HG02610 (cell line): ENCODE results near the gene NUP210.
A peak's percentile ranks its signal among the peaks of the same experiment; 100 is the strongest.
"Not testable (repeated sequence)": the region's sequence is repeated elsewhere in the genome, so short reads cannot be mapped to it uniquely, and the experiment has no call there.

ENCODE experiments used
- ATAC-seq: cut with Tn5 transposase; IDR thresholded peaks from one replicate; pipeline ENCODE4 v1.9.1; 2021; ENCODE audit warnings: mild to moderate bottlenecking, moderate library complexity; ENCODE audit not compliant: unreplicated experiment

NUP210 gene

GRCh38 chr3:13420045-13420830, at the start of gene NUP210:
Gene NUP210, minus strand, starts transcription at chr3:13420322. Its CDS starts 96 bp downstream, at chr3:13420226.
- ATAC-seq = peak; percentile 65

DNA sequence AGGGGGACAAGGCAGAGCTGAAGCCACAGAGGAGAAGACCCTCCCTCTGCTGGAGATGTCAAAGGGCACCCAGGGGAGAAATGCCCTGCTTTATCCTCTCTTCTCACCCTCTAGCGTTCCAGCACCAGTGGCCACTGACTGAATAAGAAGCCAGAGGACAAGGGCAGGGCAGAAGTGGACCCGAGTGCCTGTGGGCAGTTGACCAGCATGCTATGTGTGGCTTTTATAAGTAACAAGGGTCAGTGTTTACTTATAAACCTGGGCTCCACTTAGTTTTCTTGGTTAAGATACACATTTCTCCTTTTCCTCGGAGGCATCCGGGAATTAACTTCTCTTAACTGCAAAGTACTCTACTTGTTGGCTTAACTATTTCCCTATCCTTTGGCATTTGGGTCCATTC, 46.7 kb upstream of the NUP210 start:
- no peak for ATAC-seq

DNA sequence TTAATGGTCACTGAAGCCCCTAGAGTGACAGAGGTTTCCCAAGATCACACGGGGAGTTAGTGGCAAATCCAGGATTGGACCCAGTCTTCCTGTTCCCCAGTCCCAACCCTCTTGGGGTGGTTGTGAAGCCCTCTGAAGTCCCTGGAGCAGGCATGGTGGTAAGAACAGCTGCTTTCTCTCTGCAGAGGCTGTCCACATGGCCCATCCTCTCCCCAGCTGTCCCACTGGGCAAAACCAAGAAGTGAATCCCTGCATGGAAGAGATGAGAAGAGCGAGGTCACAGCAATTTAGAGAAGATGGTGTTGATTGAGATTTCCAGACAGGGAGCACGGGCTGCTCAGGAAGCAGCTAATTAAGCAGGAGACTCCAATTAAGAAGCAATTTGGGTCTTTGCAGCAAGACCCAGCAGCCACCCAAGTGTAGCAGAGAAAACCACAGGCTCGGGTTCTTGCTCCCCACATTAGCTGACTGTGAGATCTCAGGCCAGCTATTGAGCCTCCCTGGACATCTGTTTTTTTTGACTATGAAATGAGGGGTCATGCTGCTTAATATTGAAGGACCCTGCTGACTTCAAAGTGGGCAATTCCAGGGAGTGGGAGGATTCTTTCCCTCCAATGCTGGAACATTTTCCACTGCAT, 45.2 kb upstream of the NUP210 start:
- ATAC-seq = no peak

DNA sequence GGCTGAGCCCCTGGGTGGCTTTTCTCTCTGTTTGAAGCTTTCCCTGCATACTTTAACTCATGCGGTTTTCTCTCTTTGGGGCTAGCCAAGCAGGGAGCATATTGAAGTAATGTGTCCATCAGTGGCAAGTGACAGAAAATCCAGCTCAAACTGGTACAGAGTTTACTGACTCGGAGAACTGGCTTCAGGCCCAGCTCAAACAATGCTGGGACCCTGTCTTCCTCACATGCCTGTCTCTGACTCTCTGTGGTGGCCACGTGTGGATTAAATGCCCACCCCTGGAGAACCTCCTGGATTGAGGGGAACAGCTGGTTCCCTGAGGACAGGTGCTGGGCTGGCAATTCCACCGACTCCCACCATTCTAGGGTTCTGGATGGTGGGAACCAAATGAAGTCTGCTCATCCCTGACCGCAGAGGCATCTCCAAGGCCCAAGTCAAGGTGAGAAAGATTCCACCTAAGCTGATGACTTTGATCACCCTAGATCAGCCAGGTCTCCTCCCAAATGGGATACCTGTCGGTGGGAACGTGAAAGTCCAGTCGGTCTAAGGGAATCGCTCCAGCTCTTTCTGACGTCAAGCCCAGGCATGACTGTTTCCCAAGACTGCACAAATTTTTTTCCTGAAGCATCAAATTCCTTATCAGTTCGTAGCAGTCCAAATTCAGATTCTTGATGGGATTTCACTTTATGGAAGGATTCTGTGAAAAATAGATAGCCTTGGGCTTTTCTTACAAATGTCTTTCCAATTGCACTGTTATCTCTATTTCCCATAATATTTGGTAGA, 43.7 kb upstream of the NUP210 start:
- ATAC-seq = no peak

GRCh38 chr3:13462822-13463221, 42.7 kb upstream of the NUP210 start:
- ATAC-seq = no peak

- no peak for ATAC-seq
Observed at GRCh38 chr3:13462125-13462629, 42.1 kb upstream of the NUP210 start.

- no peak for ATAC-seq
Observed at GRCh38 chr3:13461169-13462124, 41.3 kb upstream of the NUP210 start.

- ATAC-seq = no peak
Observed at GRCh38 chr3:13460341-13460736, 40.2 kb upstream of the NUP210 start.

GRCh38 chr3:13459605-13460340, 39.7 kb upstream of the NUP210 start:
- ATAC-seq = no peak

DNA sequence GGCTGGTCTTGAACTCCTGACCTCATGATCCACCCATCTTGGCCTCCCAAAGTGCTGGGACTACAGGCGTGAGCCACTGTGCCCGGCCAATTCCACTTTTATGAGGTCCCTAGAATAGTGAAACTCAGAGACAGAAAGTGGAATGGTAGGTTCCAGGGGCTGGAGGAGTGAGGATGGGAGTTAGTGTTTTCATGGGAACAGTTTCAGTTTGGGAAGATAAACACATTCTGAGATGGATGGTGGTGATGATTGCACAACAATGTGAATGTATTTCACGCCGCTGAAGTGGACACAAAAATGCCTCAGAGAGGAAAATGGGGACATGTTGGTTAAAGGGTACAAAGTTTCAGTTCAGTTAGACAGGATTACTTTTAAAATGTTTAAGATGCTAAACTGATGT, 37.5 kb upstream of the NUP210 start:
- ATAC-seq = no peak

DNA sequence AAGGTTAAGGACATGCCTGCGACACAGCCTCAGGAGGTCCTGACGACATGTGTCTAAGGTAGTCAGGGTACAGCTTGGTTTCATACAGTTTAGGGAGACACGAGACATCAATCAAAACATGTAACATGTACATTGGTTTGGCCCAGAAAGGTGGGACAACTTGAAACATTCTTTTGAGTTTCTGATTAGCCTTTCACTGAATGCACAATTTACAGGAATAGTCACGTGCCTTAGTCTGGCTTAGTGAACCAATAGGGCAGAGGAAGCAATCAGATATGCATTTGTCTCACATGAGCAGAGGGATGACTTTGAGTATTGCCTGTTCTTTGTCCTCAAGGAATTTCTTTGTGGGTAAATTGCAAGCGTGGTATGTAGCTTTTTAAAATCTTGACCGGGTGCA, 35.5 kb upstream of the NUP210 start:
- ATAC-seq = no peak

GRCh38 chr3:13452490-13453335, 32.6 kb upstream of the NUP210 start:
- ATAC-seq = peak; percentile 28

DNA sequence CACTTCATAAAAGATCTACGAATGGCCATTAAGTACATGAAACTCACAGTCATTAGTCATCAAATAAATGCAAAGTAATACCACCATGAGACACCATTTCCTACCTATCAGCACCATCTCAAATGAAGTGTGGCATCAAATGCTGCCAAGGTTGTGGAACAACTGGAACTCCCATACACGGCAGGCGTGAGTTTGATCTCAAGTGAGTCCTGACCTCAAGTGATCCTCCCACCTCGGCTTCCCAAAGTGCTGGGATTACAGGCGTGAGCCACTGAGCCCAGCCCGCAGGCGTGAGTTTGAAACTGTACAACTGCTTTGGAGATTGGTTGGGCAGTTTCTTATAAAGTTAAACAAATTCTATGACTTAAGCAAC, 31.2 kb upstream of the NUP210 start:
- ATAC-seq = peak; percentile 0

GRCh38 chr3:13442882-13443281, 22.8 kb upstream of the NUP210 start:
- not testable (repeated sequence) for ATAC-seq

DNA sequence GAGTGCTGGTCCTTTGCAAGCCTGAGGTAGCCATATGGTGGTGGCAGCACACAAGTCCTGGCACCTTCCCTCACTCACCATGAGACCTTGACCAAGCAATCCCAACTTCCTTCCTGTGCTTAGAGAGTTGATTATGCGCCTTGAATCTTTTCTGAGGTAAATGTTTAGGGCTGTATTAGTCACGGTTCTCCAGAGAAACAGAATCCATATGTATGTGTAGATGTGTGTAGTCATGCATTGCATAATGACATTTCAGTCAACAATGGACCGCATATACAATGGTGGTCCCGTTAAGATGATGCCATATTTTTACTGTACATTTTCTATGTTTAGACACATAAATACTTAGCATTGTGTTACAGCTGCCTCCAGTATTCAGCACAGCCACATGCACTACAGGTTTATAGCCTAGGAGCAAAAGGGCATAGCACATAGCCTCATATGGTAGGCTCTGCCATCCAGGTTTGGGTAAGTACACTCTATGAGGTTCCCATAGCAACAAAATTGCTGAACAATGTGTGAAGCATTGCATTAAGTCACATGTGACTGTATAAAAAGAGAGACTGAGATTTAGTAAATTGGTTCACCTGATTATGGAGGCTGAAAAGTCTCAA, 20.2 kb upstream of the NUP210 start:
- ATAC-seq = no peak

- not testable (repeated sequence) for ATAC-seq
Observed at GRCh38 chr3:13436213-13436612, 16.1 kb upstream of the NUP210 start.

- ATAC-seq = no peak
Observed at GRCh38 chr3:13433912-13434311, 13.8 kb upstream of the NUP210 start.

DNA sequence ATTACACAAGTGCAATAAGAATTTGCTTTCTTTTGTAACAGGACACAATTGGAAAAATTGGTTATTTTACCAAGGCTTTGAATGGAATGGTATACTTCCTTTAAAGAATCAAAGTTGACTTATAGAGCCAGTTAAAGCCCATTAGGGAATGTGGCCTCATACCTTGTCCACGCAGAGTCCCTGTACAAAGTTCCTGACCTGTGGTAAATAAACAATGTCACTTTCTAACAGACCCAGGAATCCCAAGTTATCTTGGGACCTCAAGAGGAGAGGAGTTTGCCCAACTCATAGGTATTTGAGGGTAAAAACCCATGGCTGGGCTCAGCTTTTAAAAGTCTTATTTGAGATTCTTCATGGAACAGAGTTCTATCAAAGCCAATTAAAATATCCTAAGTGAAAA, 12.0 kb upstream of the NUP210 start:
- ATAC-seq = no peak
